ENCODE results near the gene TMEM270.
"Not testable (repeated sequence)": the region's sequence is repeated elsewhere in the genome, so short reads cannot be mapped to it uniquely, and the experiment has no call there.

TMEM270 gene

GRCh38 chr7:73861305-73861704 is 346 bp downstream of the TMEM270 start:
- no peak for DNase-seq (ENCODE audit: low spot score)

- DNase-seq (ENCODE audit: low spot score) = no peak
These were observed 4.2 kb downstream of the TMEM270 start for GRCh38 chr7:73864981-73865711.

GRCh38 chr7:73865738-73866445 is 4.9 kb downstream of the TMEM270 start:
- no peak for DNase-seq (ENCODE audit: low spot score)

GRCh38 chr7:73866446-73866767 is 5.4 kb downstream of the TMEM270 start:
- no peak for DNase-seq (ENCODE audit: low spot score)

DNA sequence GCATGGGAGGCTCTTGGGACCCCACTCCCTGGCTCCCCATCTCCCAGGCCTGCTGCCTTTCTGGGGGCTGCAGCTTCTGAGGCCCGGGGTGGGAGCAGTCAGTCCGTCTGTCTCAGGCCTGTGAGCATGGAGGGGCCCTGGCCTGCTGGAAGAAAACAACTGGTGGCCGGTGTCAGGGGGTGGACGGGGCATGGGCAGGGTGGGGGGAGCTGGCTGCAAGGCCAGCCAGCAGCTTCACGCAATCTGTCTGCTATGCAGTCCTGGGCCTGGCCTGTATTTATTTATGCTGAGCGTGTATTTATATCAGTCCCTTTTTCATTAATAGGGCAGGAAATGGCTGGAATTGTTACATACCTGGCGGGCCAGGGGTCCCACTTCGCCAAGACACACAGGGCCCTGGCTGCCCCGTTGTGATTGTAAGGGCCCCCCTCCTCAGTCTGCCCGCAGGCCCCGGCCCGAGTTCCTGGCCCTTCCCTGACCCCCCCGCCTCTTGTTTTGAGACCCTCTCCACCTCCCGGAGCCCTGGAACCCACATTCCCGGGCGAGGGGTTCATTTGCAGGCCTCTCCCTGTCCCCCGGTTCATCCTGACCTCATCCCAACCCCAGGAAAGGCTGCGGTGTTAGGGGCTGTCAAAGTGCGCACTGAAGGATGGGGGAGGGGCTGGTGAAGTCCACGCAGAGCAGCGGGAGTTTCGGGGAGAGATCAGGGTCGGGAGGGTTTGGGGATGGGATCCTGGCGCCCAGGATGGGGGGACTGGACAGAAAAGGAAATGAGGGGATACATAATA is 8.2 kb downstream of the TMEM270 start:
- DNase-seq (ENCODE audit: low spot score) = no peak

DNA sequence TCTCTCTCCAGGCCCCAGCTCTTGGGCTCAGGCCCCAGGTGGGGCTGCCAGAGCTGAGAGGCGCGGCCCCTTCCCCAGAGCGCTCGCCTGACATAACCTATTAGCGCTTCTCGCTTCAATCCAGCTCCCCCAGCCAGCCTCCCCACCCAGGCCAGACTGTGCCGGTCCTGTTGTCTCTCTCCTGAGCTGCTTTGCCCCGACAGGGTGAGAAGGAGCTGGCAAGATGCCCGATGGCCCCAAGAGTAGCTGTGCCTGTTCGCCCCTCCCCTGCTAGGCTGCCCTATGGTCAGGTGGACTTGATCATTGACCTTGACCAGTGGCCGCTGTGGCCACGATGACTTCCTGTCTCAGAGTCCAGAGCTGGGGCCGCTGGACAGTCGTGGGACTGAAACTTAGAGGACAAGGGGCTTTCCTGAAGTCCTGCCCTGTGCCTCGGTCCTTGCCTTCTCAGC is 9.1 kb downstream of the TMEM270 start:
- no peak for DNase-seq (ENCODE audit: low spot score)

- no peak for DNase-seq (ENCODE audit: low spot score)
These were observed 10.4 kb downstream of the TMEM270 start for GRCh38 chr7:73871163-73872011.

- DNase-seq (ENCODE audit: low spot score) = no peak
These were observed 11.3 kb downstream of the TMEM270 start for GRCh38 chr7:73872056-73872908.

- no peak for DNase-seq (ENCODE audit: low spot score)
These were observed 15.4 kb downstream of the TMEM270 start for GRCh38 chr7:73876361-73876760.

DNA sequence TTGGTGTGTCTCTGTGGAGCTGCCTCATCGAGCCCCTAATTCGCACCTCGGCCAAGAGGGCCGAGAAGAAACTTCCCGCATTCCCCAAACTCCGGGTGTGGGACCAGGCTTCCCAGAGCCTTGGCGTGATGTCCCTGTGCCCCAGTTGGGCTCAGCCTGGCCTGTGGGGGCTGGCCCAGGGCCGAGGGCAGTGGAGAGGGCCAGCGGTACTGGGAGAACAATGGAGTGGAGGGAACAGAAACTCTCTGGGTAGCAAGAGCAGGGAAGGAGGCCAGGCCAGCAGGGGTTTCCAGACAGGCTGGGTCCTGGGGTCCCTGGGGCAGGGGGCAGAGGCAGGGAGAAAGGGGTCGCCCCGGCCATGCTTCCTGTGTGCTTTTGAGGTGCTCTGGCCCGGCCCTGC is 16.0 kb downstream of the TMEM270 start:
- DNase-seq (ENCODE audit: low spot score) = no peak

DNA sequence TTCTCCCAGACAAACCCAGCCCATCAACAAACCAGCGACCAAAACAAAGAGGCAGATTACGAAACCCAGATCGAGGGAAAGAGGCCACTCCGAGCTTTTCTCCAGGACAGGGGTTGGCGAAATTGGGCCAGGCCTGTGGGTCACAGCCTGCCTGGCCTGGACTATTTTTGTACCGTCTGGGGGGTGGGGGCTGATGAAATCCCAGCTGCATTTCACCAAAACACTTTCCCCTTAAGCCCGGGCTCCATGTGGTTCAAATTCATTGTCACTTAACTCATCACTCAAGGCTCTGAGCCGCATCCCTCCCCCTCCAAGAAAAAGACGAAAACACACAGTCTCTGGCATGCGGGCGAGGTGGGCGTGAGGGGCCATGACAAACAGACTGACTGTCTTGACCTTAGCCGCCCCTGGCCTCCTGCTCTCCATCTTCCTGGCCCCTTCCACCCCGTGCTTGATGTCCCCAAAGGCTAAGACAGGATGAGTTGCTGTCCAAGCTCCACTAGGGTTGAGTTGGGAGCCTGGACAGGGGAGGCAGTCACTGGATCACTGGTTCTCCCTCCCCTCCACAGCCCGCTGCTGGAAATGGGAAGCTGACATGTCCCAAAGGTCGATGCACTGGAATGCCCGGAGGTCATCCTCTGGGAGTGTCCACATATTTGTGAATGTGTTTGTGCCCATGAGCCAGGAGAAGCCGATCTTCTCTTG is 19.2 kb downstream of the TMEM270 start:
- no peak for DNase-seq (ENCODE audit: low spot score)

GRCh38 chr7:73880755-73881328 is 19.9 kb downstream of the TMEM270 start:
- DNase-seq (ENCODE audit: low spot score) = no peak

GRCh38 chr7:73881352-73882046 is 20.5 kb downstream of the TMEM270 start:
- no peak for DNase-seq (ENCODE audit: low spot score)

GRCh38 chr7:73882047-73882402 is 21.1 kb downstream of the TMEM270 start:
- DNase-seq (ENCODE audit: low spot score) = no peak

DNA sequence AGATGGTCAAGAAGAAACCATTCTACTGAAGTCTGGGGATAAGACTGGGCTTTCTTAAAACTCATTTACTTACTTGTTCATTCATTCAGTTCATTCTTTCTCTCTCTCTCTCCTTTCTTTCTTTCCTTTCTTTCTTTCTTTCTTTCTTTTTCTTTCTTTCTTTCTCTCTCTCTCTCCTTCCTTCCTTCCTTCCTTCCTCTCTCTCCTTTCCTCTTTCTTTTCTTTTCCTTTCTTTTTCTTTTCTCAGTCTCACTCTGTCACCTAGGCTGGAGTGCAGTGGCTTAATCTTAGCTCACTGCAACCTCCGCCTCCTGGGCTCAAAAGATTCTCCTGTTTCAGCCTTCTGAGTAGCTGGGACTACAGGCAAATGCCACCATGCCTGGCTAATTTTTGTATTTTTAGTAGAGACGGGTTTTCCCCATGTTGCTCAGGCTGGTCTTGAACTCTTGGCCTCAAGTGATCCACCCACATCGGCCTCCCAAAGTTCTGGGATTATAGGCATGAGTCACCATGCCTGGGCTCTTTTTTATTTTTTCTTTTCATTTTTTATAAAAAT is 24.0 kb downstream of the TMEM270 start:
- not testable (repeated sequence) for DNase-seq (ENCODE audit: low spot score)

DNA sequence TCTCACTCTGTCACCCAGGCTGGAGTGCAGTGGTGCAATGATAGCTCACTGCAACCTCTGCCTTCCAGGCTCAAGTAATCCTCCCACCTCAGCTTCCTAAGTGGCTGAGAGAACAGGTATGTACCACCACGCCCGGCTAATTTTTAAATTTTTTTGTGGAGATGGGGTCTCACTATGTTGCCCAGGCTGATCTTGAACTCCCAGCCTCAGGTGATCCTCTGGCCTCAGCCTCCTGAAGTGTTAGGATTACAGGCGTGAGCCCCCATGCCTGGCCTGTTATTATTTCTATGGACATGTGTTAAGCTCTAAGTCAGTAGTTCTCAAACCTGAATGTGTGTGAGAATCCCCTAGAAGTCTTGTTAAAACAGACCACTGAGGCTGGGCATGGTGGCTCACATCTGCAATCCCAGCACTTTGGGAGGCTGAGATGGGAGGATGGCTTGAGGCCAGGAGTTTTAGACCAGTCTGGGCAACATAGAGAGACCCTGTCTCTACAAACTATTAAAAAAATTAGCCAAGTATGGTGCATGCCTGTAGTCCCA is 24.5 kb downstream of the TMEM270 start:
- no peak for DNase-seq (ENCODE audit: low spot score)

GRCh38 chr7:73885975-73886798 is 25.2 kb downstream of the TMEM270 start:
- peak; percentile 85 for DNase-seq (ENCODE audit: low spot score)

DNA sequence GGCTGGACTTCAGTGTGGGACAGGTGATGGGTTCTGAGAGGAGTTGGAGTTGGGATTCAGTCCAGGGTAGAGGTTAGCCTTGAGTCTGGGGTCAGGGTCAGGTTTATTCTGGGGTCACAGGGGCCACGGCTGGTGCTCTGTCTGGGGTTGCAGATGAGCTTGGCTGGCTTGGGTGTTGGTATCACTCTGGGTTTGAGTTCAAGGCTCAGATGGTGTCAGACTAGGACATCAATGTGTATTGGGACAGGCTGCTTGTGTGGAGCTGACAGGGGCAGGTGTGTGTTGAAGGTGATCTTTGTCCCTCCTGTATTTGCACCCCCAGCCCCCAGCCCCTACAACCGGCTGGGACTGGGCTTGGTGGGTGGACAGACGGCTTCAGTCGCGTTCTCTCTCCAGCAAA is 26.8 kb downstream of the TMEM270 start:
- DNase-seq (ENCODE audit: low spot score) = no peak
